OCI-LY1 (cell line): ENCODE measurements around the gene EMC10.

Experiments used
- H2AFZ ChIP-seq: fragments of 200-600 bp; sonication (generic), shearing (Covaris generic); 2 replicates; pipeline ENCODE4 v1.6.0; 2014; ENCODE audit warnings: antibody characterized with exemption, mild to moderate bottlenecking, low read length
- H3F3A ChIP-seq: fragments of 200-600 bp; sonication (generic), shearing (Covaris generic); 2 replicates; pipeline ENCODE4 v1.6.0; 2014; ENCODE audit warnings: mild to moderate bottlenecking, antibody characterized with exemption, low read length, moderate library complexity; ENCODE audit not compliant: insufficient read depth
- H3K27ac ChIP-seq: fragments of 200-600 bp; sonication (generic); 2 replicates; pipeline ENCODE4 v1.5.1; 2014; ENCODE audit warnings: low read length, mixed run types, mild to moderate bottlenecking, low read depth; ENCODE audit not compliant: poor library complexity, severe bottlenecking
- H3K27me3 ChIP-seq: fragments of 200-600 bp; sonication (generic); 2 replicates; pipeline ENCODE4 v1.6.0; 2014; ENCODE audit warnings: antibody characterized with exemption, mild to moderate bottlenecking, low read length, moderate library complexity; ENCODE audit not compliant: insufficient read depth
- H3K36me3 ChIP-seq: fragments of 200-600 bp; sonication (generic); 2 replicates; pipeline ENCODE4 v1.6.1; 2014; ENCODE audit warnings: mild to moderate bottlenecking, antibody characterized with exemption, low read length, moderate library complexity, mixed read lengths; ENCODE audit not compliant: insufficient read depth
- H3K4me1 ChIP-seq: fragments of 200-600 bp; sonication (generic); 2 replicates; pipeline ENCODE4 v1.5.1; 2014; ENCODE audit warnings: mild to moderate bottlenecking, low read length, moderate library complexity; ENCODE audit not compliant: insufficient read depth, severe bottlenecking
- H3K4me2 ChIP-seq: fragments of 200-600 bp; sonication (generic), shearing (Covaris generic); 2 replicates; pipeline ENCODE4 v1.6.1; 2014; ENCODE audit warnings: low read length
- H3K4me3 ChIP-seq: fragments of 200-600 bp; sonication (generic); 2 replicates; pipeline ENCODE4 v1.5.1; 2014; ENCODE audit warnings: low read length, low read depth, mild to moderate bottlenecking, mixed read lengths; ENCODE audit not compliant: poor library complexity, severe bottlenecking
- H3K79me2 ChIP-seq: fragments of 200-600 bp; shearing (Covaris generic); 2 replicates; pipeline ENCODE4 v1.6.1; 2016; ENCODE audit warnings: mixed run types, low read length, mixed read lengths; ENCODE audit not compliant: insufficient read depth
- H3K9ac ChIP-seq: fragments of 200-600 bp; sonication (generic), shearing (Covaris generic); 2 replicates; pipeline ENCODE4 v1.6.1; 2014; ENCODE audit warnings: mild to moderate bottlenecking, low read length, mixed read lengths
- H3K9me2 ChIP-seq: fragments of 200-600 bp; sonication (generic), shearing (Covaris generic); 2 replicates; pipeline ENCODE4 v1.6.1; 2014; ENCODE audit warnings: low read depth, mild to moderate bottlenecking, low read length, mixed read lengths
- H3K9me3 ChIP-seq: fragments of 200-600 bp; shearing (Covaris generic); 2 replicates; pipeline ENCODE4 v1.6.1; 2014; ENCODE audit warnings: low read length, mixed read lengths
- H4K20me1 ChIP-seq: fragments of 200-600 bp; sonication (generic), shearing (Covaris generic); 2 replicates; pipeline ENCODE4 v1.6.0; 2016; ENCODE audit warnings: mild to moderate bottlenecking, low read length; ENCODE audit not compliant: insufficient read depth
- CTCF ChIP-seq: fragments of 200-600 bp; sonication (generic), shearing (Covaris generic); IDR thresholded peaks from 2 replicates; pipeline ENCODE4 v1.5.1; 2017; ENCODE audit warnings: mild to moderate bottlenecking, antibody characterized with exemption, low read length, moderate library complexity, mixed read lengths
- EZH2 ChIP-seq: fragments of 200-600 bp; sonication (generic), shearing (Covaris generic); IDR thresholded peaks from 2 replicates; pipeline ENCODE4 v1.8.0; 2017; ENCODE audit warnings: borderline replicate concordance, mixed run types, mild to moderate bottlenecking, antibody characterized with exemption, low read length, moderate library complexity, mixed read lengths

Gene EMC10

GRCh38 chr19:50449236-50449899 lies 26.9 kb upstream of the EMC10 start:
- Histone ChIP-seq H3K27me3 (no peaks in the 10 kb centered on the region), H3K27ac (no peak overlapping the region), H2AFZ (no peak overlapping the region), H3K4me3 (no peak overlapping the region), H3K36me3 (no peaks in the 10 kb centered on the region), H3K9ac (no peak overlapping the region), H3K4me2 (no peak overlapping the region), H3K9me2 (no peaks in the 10 kb centered on the region), H3K4me1 (no peaks in the 10 kb centered on the region), H3K9me3 (no peaks in the 10 kb centered on the region), H3K79me2 (no peaks in the 10 kb centered on the region), H3F3A (no peaks in the 10 kb centered on the region), H4K20me1 (no peaks in the 10 kb centered on the region)
- TF ChIP-seq CTCF (no peak), EZH2 (no peak)

- TF ChIP-seq CTCF = no peak
- TF ChIP-seq EZH2 = no peak
- Histone ChIP-seq H3F3A (no peaks in the 10 kb centered on the region), H3K27me3 (no peaks in the 10 kb centered on the region), H4K20me1 (no peaks in the 10 kb centered on the region), H3K36me3 (no peaks in the 10 kb centered on the region), H3K27ac (no peak overlapping the region), H3K4me3 (no peak overlapping the region), H3K9ac (no peak overlapping the region), H3K4me2 (no peak overlapping the region), H3K9me2 (no peaks in the 10 kb centered on the region), H2AFZ (no peak overlapping the region), H3K9me3 (no peaks in the 10 kb centered on the region), H3K79me2 (no peaks in the 10 kb centered on the region), H3K4me1 (no peaks in the 10 kb centered on the region)
Measured at GRCh38 chr19:50450369-50451222, 25.7 kb upstream of the EMC10 start.

- no peaks in the 10 kb centered on the region for H3F3A ChIP-seq
- no peaks in the 10 kb centered on the region for H3K27me3 ChIP-seq
- no peaks in the 10 kb centered on the region for H3K9me2 ChIP-seq
- H3K79me2 ChIP-seq = no peaks in the 10 kb centered on the region
- no peak overlapping the region for H3K4me2 ChIP-seq
- no peak for TF ChIP-seq CTCF
- no peak for TF ChIP-seq EZH2
- H3K27ac ChIP-seq = no peak overlapping the region
- H2AFZ ChIP-seq = no peak overlapping the region
- no peaks in the 10 kb centered on the region for H3K4me1 ChIP-seq
- no peak overlapping the region for H3K9ac ChIP-seq
- no peaks in the 10 kb centered on the region for H3K9me3 ChIP-seq
- no peaks in the 10 kb centered on the region for H3K36me3 ChIP-seq
- no peak overlapping the region for H3K4me3 ChIP-seq
- no peaks in the 10 kb centered on the region for H4K20me1 ChIP-seq
Measured at GRCh38 chr19:50451223-50451534, 25.1 kb upstream of the EMC10 start.
